ENCODE measurements around the gene ITGAE.

ITGAE gene

GRCh38 chr17:3761036-3761917, 39.7 kb downstream of the ITGAE start:
- TF ChIP-seq MAX (IDR thresholded peaks at IDR 0.05): no peak
- TF ChIP-seq NFIC (IDR thresholded peaks at IDR 0.05): no peak
- no peak for TF ChIP-seq TAF1 (IDR thresholded peaks at IDR 0.05; ENCODE audit: low read depth)
- TF ChIP-seq RAD21 (IDR thresholded peaks at IDR 0.05; ENCODE audit: low read depth): no peak
- TF ChIP-seq TCF12 (IDR thresholded peaks at IDR 0.05; ENCODE audit: low read depth): no peak
- TF ChIP-seq USF1 (IDR thresholded peaks at IDR 0.05): no peak
- no peak for TF ChIP-seq CEBPB (IDR thresholded peaks at IDR 0.05)
- no peak for TF ChIP-seq EGR1 (IDR thresholded peaks at IDR 0.05)
- TF ChIP-seq CREB1 (IDR thresholded peaks at IDR 0.05; ENCODE audit: low read depth): no peak
- TF ChIP-seq ZBTB7A (IDR thresholded peaks at IDR 0.05; ENCODE audit: low read depth): no peak
- no peak for TF ChIP-seq REST (IDR thresholded peaks at IDR 0.05; ENCODE audit: low read depth)
- TF ChIP-seq FOXM1 (IDR thresholded peaks at IDR 0.05; ENCODE audit: borderline replicate concordance, low read depth): no peak
- TF ChIP-seq YY1 (IDR thresholded peaks at IDR 0.05; ENCODE audit: low read depth): no peak
- TF ChIP-seq EP300 (IDR thresholded peaks at IDR 0.05; ENCODE audit: borderline replicate concordance): no peak

- TF ChIP-seq USF1 (IDR thresholded peaks at IDR 0.05) (no peak; the same call in 1 of the 2 replicates), ZBTB7A (IDR thresholded peaks at IDR 0.05; ENCODE audit: low read depth) (no peak), YY1 (IDR thresholded peaks at IDR 0.05; ENCODE audit: low read depth) (no peak), CREB1 (IDR thresholded peaks at IDR 0.05; ENCODE audit: low read depth) (no peak), MAX (IDR thresholded peaks at IDR 0.05) (no peak), REST (IDR thresholded peaks at IDR 0.05; ENCODE audit: low read depth) (no peak), RAD21 (IDR thresholded peaks at IDR 0.05; ENCODE audit: low read depth) (no peak), EGR1 (IDR thresholded peaks at IDR 0.05) (no peak), EP300 (IDR thresholded peaks at IDR 0.05; ENCODE audit: borderline replicate concordance) (no peak), FOXM1 (IDR thresholded peaks at IDR 0.05; ENCODE audit: borderline replicate concordance, low read depth) (no peak), TEAD4 (IDR thresholded peaks at IDR 0.05) (no peak), CEBPB (IDR thresholded peaks at IDR 0.05) (no peak), NFIC (IDR thresholded peaks at IDR 0.05) (no peak), TCF12 (IDR thresholded peaks at IDR 0.05; ENCODE audit: low read depth) (no peak), TAF1 (IDR thresholded peaks at IDR 0.05; ENCODE audit: low read depth) (no peak)
These were observed 41.3 kb downstream of the ITGAE start for GRCh38 chr17:3759597-3760216.

- TF ChIP-seq CEBPB (IDR thresholded peaks at IDR 0.05) (no peak), ZBTB7A (IDR thresholded peaks at IDR 0.05; ENCODE audit: low read depth) (peak; percentile 94), TAF1 (IDR thresholded peaks at IDR 0.05; ENCODE audit: low read depth) (0 out of 2 replicates have a peak, but pooled peaks have one; percentile 17), YY1 (IDR thresholded peaks at IDR 0.05; ENCODE audit: low read depth) (peak; percentile 35; the same call in 1 of the 2 replicates), MAX (IDR thresholded peaks at IDR 0.05) (no peak; the same call in 1 of the 2 replicates)
These were observed 45.5 kb downstream of the ITGAE start for GRCh38 chr17:3755335-3756030.

GRCh38 chr17:3754458-3755334, 46.3 kb downstream of the ITGAE start:
- TF ChIP-seq TAF1 (IDR thresholded peaks at IDR 0.05; ENCODE audit: low read depth): peak; percentile 69
- TF ChIP-seq EGR1 (IDR thresholded peaks at IDR 0.05): 0 out of 2 replicates have a peak, but pooled peaks have one; percentile 4
- peak; percentile 92 for TF ChIP-seq USF1 (IDR thresholded peaks at IDR 0.05)
- 0 out of 2 replicates have a peak, but pooled peaks have one; percentile 16 for TF ChIP-seq EP300 (IDR thresholded peaks at IDR 0.05; ENCODE audit: borderline replicate concordance)
- TF ChIP-seq CREB1 (IDR thresholded peaks at IDR 0.05; ENCODE audit: low read depth): peak; percentile 26; the same call in 1 of the 2 replicates
- peak; percentile 27; the same call in 1 of the 2 replicates for TF ChIP-seq MAX (IDR thresholded peaks at IDR 0.05)
- no peak for TF ChIP-seq TEAD4 (IDR thresholded peaks at IDR 0.05)
- no peak for TF ChIP-seq YY1 (IDR thresholded peaks at IDR 0.05; ENCODE audit: low read depth)

All from Ishikawa (cell line).